HG03060 (cell line): ENCODE data around the gene PLEK2.
"Not testable (repeated sequence)": the region's sequence is repeated elsewhere in the genome, so short reads cannot be mapped to it uniquely, and the experiment has no call there.

Source experiments
- ATAC-seq: cut with Tn5 transposase; IDR thresholded peaks from one replicate; pipeline ENCODE4 v1.9.1; 2021; ENCODE audit warnings: low read depth, moderate number of reproducible peaks; ENCODE audit not compliant: unreplicated experiment

The PLEK2 gene

GRCh38 chr14:67408122-67408801, 3.7 kb downstream of the PLEK2 start:
- ATAC-seq: not testable (repeated sequence)

- ATAC-seq: no peak
Observed at GRCh38 chr14:67405771-67406170, 6.2 kb downstream of the PLEK2 start.

GRCh38 chr14:67400434-67400833, 11.5 kb downstream of the PLEK2 start:
- ATAC-seq: no peak

GRCh38 chr14:67397536-67397935, 14.4 kb downstream of the PLEK2 start:
- ATAC-seq: no peak

- no peak for ATAC-seq
Observed at GRCh38 chr14:67396381-67396970, 15.5 kb downstream of the PLEK2 start.

GRCh38 chr14:67395876-67396189, 16.1 kb downstream of the PLEK2 start:
- ATAC-seq: no peak

GRCh38 chr14:67395086-67395875, 16.7 kb downstream of the PLEK2 start:
- ATAC-seq: no peak

- ATAC-seq: no peak
Observed at GRCh38 chr14:67393689-67394088, 18.3 kb downstream of the PLEK2 start.

GRCh38 chr14:67392800-67393199, 19.2 kb downstream of the PLEK2 start:
- no peak for ATAC-seq

- ATAC-seq: no peak
Observed at GRCh38 chr14:67392123-67392522, 19.8 kb downstream of the PLEK2 start.

- no peak for ATAC-seq
Observed at GRCh38 chr14:67391268-67391667, 20.7 kb downstream of the PLEK2 start.

GRCh38 chr14:67389811-67390534, 22.0 kb downstream of the PLEK2 start:
- ATAC-seq: no peak

GRCh38 chr14:67389275-67389674, 22.7 kb downstream of the PLEK2 start:
- no peak for ATAC-seq

- ATAC-seq: no peak
Observed at GRCh38 chr14:67387195-67387594, 24.8 kb downstream of the PLEK2 start.

GRCh38 chr14:67385618-67386017, 26.3 kb downstream of the PLEK2 start:
- no peak for ATAC-seq

GRCh38 chr14:67385120-67385519, 26.8 kb downstream of the PLEK2 start:
- ATAC-seq: no peak

- no peak for ATAC-seq
Observed at GRCh38 chr14:67377916-67378315, 34.0 kb downstream of the PLEK2 start.

GRCh38 chr14:67373347-67373746, 38.6 kb downstream of the PLEK2 start:
- no peak for ATAC-seq

- no peak for ATAC-seq
Observed at GRCh38 chr14:67372833-67373232, 39.1 kb downstream of the PLEK2 start.

GRCh38 chr14:67371247-67372148, 40.5 kb downstream of the PLEK2 start:
- ATAC-seq: no peak
